CD4-positive, alpha-beta T cell treated with Interleukin-6 for 4 hours (primary cell): ENCODE measurements around the gene EEF1A2.

ENCODE experiments used
- DNase-seq: peaks from one replicate; pipeline ENCODE4 v3.0.0-alpha.2; 2020; ENCODE audit warnings: mixed read lengths

EEF1A2 gene

GRCh38 chr20:63536997-63537524, 38.2 kb upstream of the EEF1A2 start, which contains the start of gene PTK6:
Gene PTK6, minus strand, starts transcription at chr20:63537376. Its CDS starts 62 bp downstream, at chr20:63537314.
- DNase-seq, result peak; percentile 39

- peak; percentile 1 for DNase-seq
Observed at GRCh38 chr20:63536241-63536977, 37.5 kb upstream of the EEF1A2 start.

GRCh38 chr20:63534831-63535651, 36.2 kb upstream of the EEF1A2 start:
- peak; percentile 1 for DNase-seq

- DNase-seq, result no peak
Observed at GRCh38 chr20:63534427-63534830, 35.5 kb upstream of the EEF1A2 start.

GRCh38 chr20:63533871-63534393, 35.0 kb upstream of the EEF1A2 start:
- no peak for DNase-seq

- DNase-seq, result no peak
Observed at GRCh38 chr20:63533388-63533787, 34.5 kb upstream of the EEF1A2 start.

- no peak for DNase-seq
Observed at GRCh38 chr20:63532449-63532971, 33.6 kb upstream of the EEF1A2 start.

GRCh38 chr20:63531686-63532448, 33.0 kb upstream of the EEF1A2 start:
- no peak for DNase-seq

- DNase-seq, result no peak
Observed at GRCh38 chr20:63530788-63531160, 31.9 kb upstream of the EEF1A2 start.

- no peak for DNase-seq
Observed at GRCh38 chr20:63529861-63530787, 31.2 kb upstream of the EEF1A2 start.

- DNase-seq, result no peak
Observed at GRCh38 chr20:63529180-63529860, 30.4 kb upstream of the EEF1A2 start.

GRCh38 chr20:63527184-63527583, 28.3 kb upstream of the EEF1A2 start:
- DNase-seq, result no peak

GRCh38 chr20:63525971-63526370, 27.1 kb upstream of the EEF1A2 start:
- DNase-seq, result no peak

GRCh38 chr20:63525185-63525584, 26.3 kb upstream of the EEF1A2 start:
- DNase-seq, result no peak

- DNase-seq, result no peak
Observed at GRCh38 chr20:63522981-63523611, 24.2 kb upstream of the EEF1A2 start.

- no peak for DNase-seq
Observed at GRCh38 chr20:63522091-63522868, 23.4 kb upstream of the EEF1A2 start.

GRCh38 chr20:63521602-63522001, 22.7 kb upstream of the EEF1A2 start:
- DNase-seq, result no peak

- peak; percentile 72 for DNase-seq
Observed at GRCh38 chr20:63520934-63521601, 22.2 kb upstream of the EEF1A2 start.

- peak; percentile 84 for DNase-seq
Observed at GRCh38 chr20:63520504-63520933, 21.6 kb upstream of the EEF1A2 start, which contains the start of gene PPDPF. Gene PPDPF, plus strand, starts transcription at chr20:63520765. Its CDS starts 544 bp downstream, at chr20:63521309.
